ENCODE measurements around the gene MRI1.

MRI1 gene

DNA sequence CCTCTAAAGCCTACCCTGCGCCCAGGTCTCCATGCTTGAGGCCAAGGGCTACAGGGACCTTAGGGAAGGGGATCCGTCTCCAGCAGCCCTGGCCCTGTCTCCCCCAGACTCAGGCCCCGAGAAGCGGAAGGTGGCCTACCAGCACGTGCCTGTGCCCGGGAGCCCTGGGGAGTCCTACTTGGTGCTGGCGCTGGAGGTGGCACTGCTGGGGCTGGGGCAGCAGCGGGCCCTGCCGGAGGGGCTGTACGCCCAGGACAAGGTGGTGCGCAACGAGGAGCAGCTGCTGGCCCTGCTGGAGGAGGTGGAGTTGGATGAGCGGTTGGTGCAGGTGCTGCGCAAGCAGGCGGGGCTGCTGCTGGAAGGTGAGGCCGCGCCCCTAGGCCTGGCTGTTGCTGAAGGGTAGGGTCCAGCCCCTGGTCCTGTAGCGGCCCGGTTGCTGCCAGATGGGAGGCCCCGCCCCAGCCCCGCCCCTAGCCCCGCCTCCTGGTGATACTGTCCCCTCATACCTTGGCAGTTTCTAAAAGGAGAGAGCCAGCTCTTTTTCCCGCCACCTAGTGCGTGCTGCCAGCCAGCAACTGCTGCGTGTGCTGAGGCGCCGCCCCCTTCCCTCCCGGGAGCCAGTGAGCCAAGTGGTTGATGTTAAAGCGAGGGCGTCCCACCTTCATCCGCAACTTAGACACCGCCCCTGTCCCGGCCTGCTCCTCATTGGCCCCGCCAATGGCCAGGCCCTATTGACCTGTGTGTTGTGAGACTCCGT is 53.5 kb downstream of the MRI1 start:
- ChIA-PET POLR2A (no interaction called here), CTCF (interaction anchor here (0.6 kb wide), 1 partner anchor 1290 kb away, joined by 3 read pairs; no protein-coding TSS in a partner anchor)
- DNase-seq (ENCODE audit: extremely low spot score): no peak
- no peak for TF ChIP-seq HDGF (IDR thresholded peaks at IDR 0.05; ENCODE audit: borderline replicate concordance)
- no peak for TF ChIP-seq NFRKB (IDR thresholded peaks at IDR 0.05)
- TF ChIP-seq ELF4 (IDR thresholded peaks at IDR 0.05): no peak
- TF ChIP-seq SUZ12 (IDR thresholded peaks at IDR 0.05): no peak
- TF ChIP-seq TARDBP (IDR thresholded peaks at IDR 0.05): no peak
- TF ChIP-seq BHLHE40 (IDR thresholded peaks at IDR 0.05; ENCODE audit: borderline replicate concordance): no peak
- TF ChIP-seq FOXA1 (IDR thresholded peaks at IDR 0.05): no peak
- no peak for TF ChIP-seq FOXM1 (IDR thresholded peaks at IDR 0.05; ENCODE audit: borderline replicate concordance)
- TF ChIP-seq CTBP1 (IDR thresholded peaks at IDR 0.05; ENCODE audit: borderline replicate concordance): no peak
- no peak for TF ChIP-seq L3MBTL2 (conservative IDR thresholded peaks at IDR 0.05)
- no peak for TF ChIP-seq FOXK2 (IDR thresholded peaks at IDR 0.05)
- no peak for TF ChIP-seq SP1 (IDR thresholded peaks at IDR 0.05)
- no peak for TF ChIP-seq ZNF384 (IDR thresholded peaks at IDR 0.05)
- no peak for TF ChIP-seq LEF1 (IDR thresholded peaks at IDR 0.05; ENCODE audit: borderline replicate concordance)
- TF ChIP-seq ARNT (IDR thresholded peaks at IDR 0.05): no peak
- TF ChIP-seq, protein P1, sequence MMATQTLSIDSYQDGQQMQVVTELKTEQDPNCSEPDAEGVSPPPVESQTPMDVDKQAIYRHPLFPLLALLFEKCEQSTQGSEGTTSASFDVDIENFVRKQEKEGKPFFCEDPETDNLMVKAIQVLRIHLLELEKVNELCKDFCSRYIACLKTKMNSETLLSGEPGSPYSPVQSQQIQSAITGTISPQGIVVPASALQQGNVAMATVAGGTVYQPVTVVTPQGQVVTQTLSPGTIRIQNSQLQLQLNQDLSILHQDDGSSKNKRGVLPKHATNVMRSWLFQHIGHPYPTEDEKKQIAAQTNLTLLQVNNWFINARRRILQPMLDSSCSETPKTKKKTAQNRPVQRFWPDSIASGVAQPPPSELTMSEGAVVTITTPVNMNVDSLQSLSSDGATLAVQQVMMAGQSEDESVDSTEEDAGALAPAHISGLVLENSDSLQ (IDR thresholded peaks at IDR 0.05): no peak

DNA sequence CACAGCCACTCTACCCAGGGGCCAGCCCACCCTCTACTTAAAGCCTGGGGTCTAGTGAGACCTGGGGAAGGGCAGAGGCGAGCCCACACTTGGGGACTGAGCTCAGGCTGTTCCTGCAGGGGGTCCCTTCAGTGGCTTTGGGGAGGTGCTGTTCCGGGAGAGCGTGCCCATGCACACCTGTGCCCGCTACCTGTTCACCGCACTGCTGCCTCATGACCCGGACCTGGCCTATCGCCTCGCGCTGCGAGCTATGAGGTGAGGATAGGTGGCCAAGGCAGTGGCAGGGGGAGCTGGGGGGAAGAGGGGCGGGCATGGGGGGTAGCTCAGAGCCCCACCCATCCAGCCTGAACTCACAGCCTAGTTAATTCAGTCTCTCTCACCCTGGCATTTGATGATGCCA is 54.9 kb downstream of the MRI1 start:
- POLR2A ChIA-PET: no interaction called here
- CTCF ChIA-PET: no interaction called here
- DNase-seq (ENCODE audit: extremely low spot score): no peak
- TF ChIP-seq ELF4 (IDR thresholded peaks at IDR 0.05) (no peak), NFRKB (IDR thresholded peaks at IDR 0.05) (no peak), FOXK2 (IDR thresholded peaks at IDR 0.05) (no peak)
- TF ChIP-seq, protein P1 (IDR thresholded peaks at IDR 0.05): no peak

DNA sequence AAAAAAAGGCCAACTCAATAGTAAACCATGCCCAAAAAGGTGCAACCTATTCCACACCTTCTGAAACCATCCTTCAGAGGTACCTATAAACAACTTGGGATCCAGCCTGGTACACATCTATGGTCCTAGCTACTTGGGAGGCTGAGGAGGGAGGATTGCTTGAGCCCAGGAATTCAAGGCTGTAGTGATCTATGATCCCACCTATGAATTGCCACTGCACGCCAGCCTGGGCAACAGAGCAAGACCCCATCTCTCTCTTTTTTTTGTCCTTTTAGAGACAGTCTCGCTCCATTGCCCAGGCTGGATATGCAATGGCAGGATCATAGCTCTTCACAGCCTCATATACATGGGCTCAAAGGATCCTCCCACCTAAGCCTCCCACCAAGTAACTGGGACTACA is 57.0 kb downstream of the MRI1 start:
- ChIA-PET CTCF (no interaction called here), POLR2A (interaction anchor here (0.7 kb wide), 1 partner anchor 30 kb away, joined by 3 read pairs; no protein-coding TSS in a partner anchor)
- TF ChIP-seq, protein P1 (IDR thresholded peaks at IDR 0.05): no peak
- TF ChIP-seq LEF1 (IDR thresholded peaks at IDR 0.05; ENCODE audit: borderline replicate concordance) (no peak), NFRKB (IDR thresholded peaks at IDR 0.05) (no peak), CTBP1 (IDR thresholded peaks at IDR 0.05; ENCODE audit: borderline replicate concordance) (no peak), FOXM1 (IDR thresholded peaks at IDR 0.05; ENCODE audit: borderline replicate concordance) (no peak)
- no peak for DNase-seq (ENCODE audit: extremely low spot score)

DNA sequence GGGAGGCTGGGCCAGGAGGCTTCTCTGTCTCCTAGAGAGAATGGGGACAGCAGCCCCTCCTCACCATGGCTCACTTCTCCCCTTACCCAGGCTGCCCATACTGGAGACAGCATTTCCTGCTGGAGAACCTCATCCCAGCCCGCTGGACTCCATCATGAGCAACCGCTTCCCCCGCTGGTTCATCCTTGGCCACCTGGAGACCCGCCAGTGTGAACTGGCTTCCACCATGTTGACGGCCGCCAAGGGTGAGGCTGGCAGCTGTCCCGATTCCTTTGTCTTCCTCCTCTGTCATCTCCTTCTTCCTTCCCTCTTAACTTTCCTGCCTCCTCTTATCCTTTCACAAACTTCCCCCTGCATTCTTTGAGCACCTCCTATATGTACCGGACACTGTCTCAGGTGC is 58.9 kb downstream of the MRI1 start:
- TF ChIP-seq, protein P1 (IDR thresholded peaks at IDR 0.05): no peak
- TF ChIP-seq NFRKB (IDR thresholded peaks at IDR 0.05): no peak
- no peak for TF ChIP-seq CTBP1 (IDR thresholded peaks at IDR 0.05; ENCODE audit: borderline replicate concordance)
- TF ChIP-seq SUZ12 (IDR thresholded peaks at IDR 0.05): no peak
- no peak for TF ChIP-seq TARDBP (IDR thresholded peaks at IDR 0.05)
- TF ChIP-seq ZNF384 (IDR thresholded peaks at IDR 0.05): no peak
- TF ChIP-seq ARNT (IDR thresholded peaks at IDR 0.05): no peak
- TF ChIP-seq FOXK2 (IDR thresholded peaks at IDR 0.05): no peak
- TF ChIP-seq LEF1 (IDR thresholded peaks at IDR 0.05; ENCODE audit: borderline replicate concordance): no peak
- TF ChIP-seq SP1 (IDR thresholded peaks at IDR 0.05): no peak
- no peak for TF ChIP-seq FOXA1 (IDR thresholded peaks at IDR 0.05)
- no peak for TF ChIP-seq L3MBTL2 (conservative IDR thresholded peaks at IDR 0.05)
- no peak for TF ChIP-seq HDGF (IDR thresholded peaks at IDR 0.05; ENCODE audit: borderline replicate concordance)
- no peak for TF ChIP-seq FOXM1 (IDR thresholded peaks at IDR 0.05; ENCODE audit: borderline replicate concordance)
- no peak for TF ChIP-seq ELF4 (IDR thresholded peaks at IDR 0.05)
- no peak for TF ChIP-seq BHLHE40 (IDR thresholded peaks at IDR 0.05; ENCODE audit: borderline replicate concordance)
- CTCF ChIA-PET: no interaction called here

More for the DNA sequence above, 58.9 kb downstream of the MRI1 start:
- no peak for DNase-seq (ENCODE audit: extremely low spot score)
- POLR2A ChIA-PET: no interaction called here
